ENCODE measurements around the gene ATP6V0D1.
"Not testable (repeated sequence)": the region's sequence is repeated elsewhere in the genome, so short reads cannot be mapped to it uniquely, and the experiment has no call there.

ATP6V0D1 gene

GRCh38 chr16:67480833-67481560, at the start of gene ATP6V0D1:
ATP6V0D1 (minus strand) TSS chr16:67481157; CDS start chr16:67481086, 71 bp downstream.
- peak; percentile 98 to 99 for DNase-seq

- peak; percentile 46 to 81 for DNase-seq
These were observed 49.3 kb upstream of the ATP6V0D1 start for GRCh38 chr16:67530013-67530939.

- no peak for DNase-seq
These were observed 48.6 kb upstream of the ATP6V0D1 start for GRCh38 chr16:67529582-67530012.

- DNase-seq, result peak in 1 of 2 donors; percentile 34
These were observed 48.1 kb upstream of the ATP6V0D1 start for GRCh38 chr16:67528870-67529581.

GRCh38 chr16:67528222-67528869, 47.4 kb upstream of the ATP6V0D1 start, which contains the start of gene RIPOR1:
RIPOR1 (plus strand) TSS chr16:67528829; CDS start chr16:67538447, 9,618 bp downstream.
- DNase-seq, result peak; percentile 40 to 54

- DNase-seq, result no peak
These were observed 45.3 kb upstream of the ATP6V0D1 start for GRCh38 chr16:67526149-67526791.

GRCh38 chr16:67525176-67525860, 44.4 kb upstream of the ATP6V0D1 start:
- DNase-seq, result no peak

- DNase-seq, result peak; percentile 96 to 98
These were observed 40.3 kb upstream of the ATP6V0D1 start for GRCh38 chr16:67521095-67521804.

GRCh38 chr16:67519242-67519641, 38.3 kb upstream of the ATP6V0D1 start:
- no peak for DNase-seq

- no peak for DNase-seq
These were observed 37.7 kb upstream of the ATP6V0D1 start for GRCh38 chr16:67518676-67519075.

GRCh38 chr16:67517661-67518423, 36.9 kb upstream of the ATP6V0D1 start:
- DNase-seq, result peak in 1 of 2 donors; percentile 67

GRCh38 chr16:67517155-67517445, 36.1 kb upstream of the ATP6V0D1 start:
- no peak for DNase-seq

- no peak for DNase-seq
These were observed 35.6 kb upstream of the ATP6V0D1 start for GRCh38 chr16:67516296-67517154.

- peak; percentile 86 for DNase-seq
These were observed 33.4 kb upstream of the ATP6V0D1 start for GRCh38 chr16:67514382-67514828.

GRCh38 chr16:67513892-67514291, 32.9 kb upstream of the ATP6V0D1 start:
- DNase-seq, result not testable (repeated sequence)

GRCh38 chr16:67509016-67509415, 28.1 kb upstream of the ATP6V0D1 start:
- DNase-seq, result peak in 1 of 2 donors; percentile 25

- no peak for DNase-seq
These were observed 25.5 kb upstream of the ATP6V0D1 start for GRCh38 chr16:67506468-67506867.

All from CD4-positive, alpha-beta T cell treated with Interferon alpha-2 for 1 hour (primary cell).